HEK293T (cell line): ENCODE data around the gene ALK.

Experiments
- BHLHE40 ChIP-seq: fragments of 450-650 bp; IDR thresholded peaks from 2 replicates; pipeline ENCODE4 v1.6.1; 2016; ENCODE audit warnings: mild to moderate bottlenecking, moderate library complexity, borderline replicate concordance
- LEF1 ChIP-seq: fragments of 450-650 bp; IDR thresholded peaks from 2 replicates; pipeline ENCODE4 v1.6.1; 2017; ENCODE audit warnings: mild to moderate bottlenecking, borderline replicate concordance
- PKNOX1 ChIP-seq: fragments of 450-650 bp; IDR thresholded peaks from 2 replicates; pipeline ENCODE4 v1.6.1; 2016
- SUZ12 ChIP-seq: fragments of 450-650 bp; IDR thresholded peaks from 2 replicates; pipeline ENCODE4 v1.6.1; 2016; ENCODE audit warnings: mild to moderate bottlenecking
- TARDBP ChIP-seq: fragments of 450-650 bp; IDR thresholded peaks from 2 replicates; pipeline ENCODE4 v1.6.1; 2016

GRCh38 chr2:29796446-29796845 is 124.9 kb downstream of the ALK start:
- TF ChIP-seq PKNOX1 (no peak), BHLHE40 (no peak), SUZ12 (no peak), TARDBP (no peak), LEF1 (no peak)
